Measurements from ENCODE around the gene FBXO42. TPM values are rescaled to one million over a fixed set of nuclear protein-coding genes. Genes with fewer than 3 reads are reported as not detected.

FBXO42 gene
- polyA plus RNA-seq, 2 of the 4 experiments (the other 2 are of a cell fraction), result 4.7 to 12.4 TPM

GRCh38 chr1:16318555-16318954 lies 33.7 kb downstream of the FBXO42 start:
- CTCF ChIA-PET, result interaction anchor here (0.7 to 1.1 kb wide), 2 partner anchors 28 to 74 kb away, joined by 4 read pairs; no protein-coding TSS in a partner anchor
- no peak for DNase-seq (ENCODE audit: low read depth in 1 of 2, low spot score in 1 of 2)
- POLR2A ChIA-PET, result no interaction called here
- Histone ChIP-seq H3K27ac (no peak overlapping the region), H3K4me2 (no peak overlapping the region), H3K4me3 (no peak overlapping the region), H3K9me3 (no peaks in the 10 kb centered on the region), H3K4me1 (no peaks in the 10 kb centered on the region)
- no peak for TF ChIP-seq BHLHE40 (IDR thresholded peaks at IDR 0.05; ENCODE audit: low read depth, low read length)
- no peak for TF ChIP-seq ESRRA (IDR thresholded peaks at IDR 0.05; ENCODE audit: borderline replicate concordance, low read length)
- TF ChIP-seq CHD2 (IDR thresholded peaks at IDR 0.05; ENCODE audit: low read length, partially characterized antibody), result no peak
- TF ChIP-seq MAX (IDR thresholded peaks at IDR 0.05), result no peak
- WGBS (ENCODE audit: missing lambda C conversion rate), result 91% methylated on average over 3 of the region's 3 CpGs
- no peak for FAIRE-seq
- no peak for ATAC-seq

GRCh38 chr1:16315437-16315836 lies 36.8 kb downstream of the FBXO42 start:
- Histone ChIP-seq H3K4me3 (no peak overlapping the region), H3K9me3 (no peaks in the 10 kb centered on the region), H3K27ac (no peak overlapping the region), H3K4me1 (no peaks in the 10 kb centered on the region), H3K4me2 (no peak overlapping the region)
- POLR2A ChIA-PET, result no interaction called here
- DNase-seq (ENCODE audit: low read depth in 1 of 2, low spot score in 1 of 2) (no peak), FAIRE-seq (no peak), ATAC-seq (no peak)
- 66% methylated on average over 4 of the region's 4 CpGs for WGBS (ENCODE audit: missing lambda C conversion rate)
- CTCF ChIA-PET, result interaction anchor here (0.6 kb wide), 2 partner anchors 11 to 38 kb away, joined by 3 read pairs; no protein-coding TSS in a partner anchor
- TF ChIP-seq RFX5 (IDR thresholded peaks at IDR 0.05) (no peak), ZNF302 (CRISPR knock-in tag; IDR thresholded peaks at IDR 0.05) (no peak), SREBF2 (IDR thresholded peaks at IDR 0.05) (no peak)

DNA sequence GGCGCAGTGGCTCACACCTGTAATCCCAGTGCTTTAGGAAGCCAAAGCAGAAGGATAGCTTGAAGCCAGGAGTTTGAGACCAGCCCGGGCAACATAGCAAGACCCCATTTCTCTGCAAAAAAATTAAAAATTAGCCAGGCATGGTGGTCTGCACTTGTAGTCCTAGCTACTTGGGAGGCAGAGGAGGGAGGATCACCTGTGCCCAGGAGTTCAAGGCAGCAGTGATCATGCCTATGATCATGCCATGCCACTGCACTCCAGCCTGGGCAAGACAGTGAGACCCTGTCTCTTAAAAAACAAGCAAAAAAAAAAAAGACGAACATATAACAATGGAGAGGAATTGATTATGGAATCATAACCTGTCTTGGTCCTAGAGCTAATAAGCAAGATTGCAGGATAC lies 45.1 kb downstream of the FBXO42 start:
- TF ChIP-seq HDAC2 (IDR thresholded peaks at IDR 0.05) (no peak), ZSCAN20 (CRISPR knock-in tag; IDR thresholded peaks at IDR 0.05) (no peak), ZC3H11A (IDR thresholded peaks at IDR 0.05) (no peak), CBX8 (IDR thresholded peaks at IDR 0.05) (no peak), SREBF2 (IDR thresholded peaks at IDR 0.05) (no peak), HEYL (CRISPR knock-in tag; IDR thresholded peaks at IDR 0.05) (no peak), CBX2 (IDR thresholded peaks at IDR 0.05; ENCODE audit: borderline replicate concordance, low read depth) (no peak), ELK1 (IDR thresholded peaks at IDR 0.05; ENCODE audit: low read depth, low read length) (no peak), NFE2L2 (conservative IDR thresholded peaks at IDR 0.05; ENCODE audit: low read length) (no peak), HOXB13 (CRISPR knock-in tag; IDR thresholded peaks at IDR 0.05; ENCODE audit: low read depth) (no peak), RARB (CRISPR knock-in tag; IDR thresholded peaks at IDR 0.05) (no peak), JUN (IDR thresholded peaks at IDR 0.05) (no peak), GATA3 (IDR thresholded peaks at IDR 0.05; ENCODE audit: borderline replicate concordance) (no peak), NR3C1 (IDR thresholded peaks at IDR 0.05) (no peak)
- no peak for FAIRE-seq
- Histone ChIP-seq H3K4me1 (no peaks in the 10 kb centered on the region), H3K4me3 (no peak overlapping the region), H3K27ac (no peak overlapping the region), H3K9me3 (no peaks in the 10 kb centered on the region), H3K4me2 (no peak overlapping the region)
- WGBS (ENCODE audit: missing lambda C conversion rate), result 96% methylated on average over 3 of the region's 3 CpGs
- CTCF ChIA-PET, result interaction anchor here (0.6 to 1.1 kb wide), 2 partner anchors 12 to 17 kb away, joined by 3 to 4 read pairs; no protein-coding TSS in a partner anchor
- no peak for DNase-seq (ENCODE audit: low read depth in 1 of 2, low spot score in 1 of 2)
- no peak for ATAC-seq
- POLR2A ChIA-PET, result no interaction called here

GRCh38 chr1:16302709-16303627 lies 49.3 kb downstream of the FBXO42 start:
- Histone ChIP-seq H3K4me2 (no peak overlapping the region), H3K4me1 (no peaks in the 10 kb centered on the region), H3K27ac (no peak overlapping the region), H3K4me3 (no peak overlapping the region), H3K9me3 (no peaks in the 10 kb centered on the region)
- ChIA-PET POLR2A (no interaction called here), CTCF (interaction anchor here (1.5 kb wide), 1 partner anchor 13 kb away, joined by 3 read pairs; no protein-coding TSS in a partner anchor)
- WGBS (ENCODE audit: missing lambda C conversion rate), result 95% methylated on average over 12 of the region's 12 CpGs
- TF ChIP-seq HOXA7 (CRISPR knock-in tag; IDR thresholded peaks at IDR 0.05), result no peak
- TF ChIP-seq NPAS2 (CRISPR knock-in tag; IDR thresholded peaks at IDR 0.05; ENCODE audit: borderline replicate concordance), result no peak
- TF ChIP-seq, protein P1, sequence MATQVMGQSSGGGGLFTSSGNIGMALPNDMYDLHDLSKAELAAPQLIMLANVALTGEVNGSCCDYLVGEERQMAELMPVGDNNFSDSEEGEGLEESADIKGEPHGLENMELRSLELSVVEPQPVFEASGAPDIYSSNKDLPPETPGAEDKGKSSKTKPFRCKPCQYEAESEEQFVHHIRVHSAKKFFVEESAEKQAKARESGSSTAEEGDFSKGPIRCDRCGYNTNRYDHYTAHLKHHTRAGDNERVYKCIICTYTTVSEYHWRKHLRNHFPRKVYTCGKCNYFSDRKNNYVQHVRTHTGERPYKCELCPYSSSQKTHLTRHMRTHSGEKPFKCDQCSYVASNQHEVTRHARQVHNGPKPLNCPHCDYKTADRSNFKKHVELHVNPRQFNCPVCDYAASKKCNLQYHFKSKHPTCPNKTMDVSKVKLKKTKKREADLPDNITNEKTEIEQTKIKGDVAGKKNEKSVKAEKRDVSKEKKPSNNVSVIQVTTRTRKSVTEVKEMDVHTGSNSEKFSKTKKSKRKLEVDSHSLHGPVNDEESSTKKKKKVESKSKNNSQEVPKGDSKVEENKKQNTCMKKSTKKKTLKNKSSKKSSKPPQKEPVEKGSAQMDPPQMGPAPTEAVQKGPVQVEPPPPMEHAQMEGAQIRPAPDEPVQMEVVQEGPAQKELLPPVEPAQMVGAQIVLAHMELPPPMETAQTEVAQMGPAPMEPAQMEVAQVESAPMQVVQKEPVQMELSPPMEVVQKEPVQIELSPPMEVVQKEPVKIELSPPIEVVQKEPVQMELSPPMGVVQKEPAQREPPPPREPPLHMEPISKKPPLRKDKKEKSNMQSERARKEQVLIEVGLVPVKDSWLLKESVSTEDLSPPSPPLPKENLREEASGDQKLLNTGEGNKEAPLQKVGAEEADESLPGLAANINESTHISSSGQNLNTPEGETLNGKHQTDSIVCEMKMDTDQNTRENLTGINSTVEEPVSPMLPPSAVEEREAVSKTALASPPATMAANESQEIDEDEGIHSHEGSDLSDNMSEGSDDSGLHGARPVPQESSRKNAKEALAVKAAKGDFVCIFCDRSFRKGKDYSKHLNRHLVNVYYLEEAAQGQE (IDR thresholded peaks at IDR 0.05), result no peak
- TF ChIP-seq FOXS1 (CRISPR knock-in tag; IDR thresholded peaks at IDR 0.05), result no peak
- DNase-seq (ENCODE audit: low read depth in 1 of 2, low spot score in 1 of 2) (no peak), ATAC-seq (no peak), FAIRE-seq (no peak)
